Activated CD8-positive, alpha-beta memory T cell treated with anti-CD3 and anti-CD28 coated beads for 24 hours (primary cell): ENCODE measurements around the gene PDE5A.
"Not testable (repeated sequence)": the region's sequence is repeated elsewhere in the genome, so short reads cannot be mapped to it uniquely, and the experiment has no call there.

Source experiments
- DNase-seq: peaks from one replicate; pipeline ENCODE4 v3.0.0-alpha.2; 2020

PDE5A gene

GRCh38 chr4:119517361-119518229 lies 111.0 kb downstream of the PDE5A start:
- no peak for DNase-seq

- DNase-seq, result no peak
Measured at GRCh38 chr4:119512398-119512797, 116.2 kb downstream of the PDE5A start.

GRCh38 chr4:119510395-119511149 lies 118.0 kb downstream of the PDE5A start:
- DNase-seq, result no peak

- DNase-seq, result no peak
Measured at GRCh38 chr4:119508281-119508680, 120.3 kb downstream of the PDE5A start.

- DNase-seq, result no peak
Measured at GRCh38 chr4:119506806-119507205, 121.8 kb downstream of the PDE5A start.

GRCh38 chr4:119504616-119505015 lies 124.0 kb downstream of the PDE5A start:
- DNase-seq, result no peak

- no peak for DNase-seq
Measured at GRCh38 chr4:119501740-119502139, 126.9 kb downstream of the PDE5A start.

- DNase-seq, result no peak
Measured at GRCh38 chr4:119498527-119498926, 130.1 kb downstream of the PDE5A start.

GRCh38 chr4:119493886-119494285 lies 134.7 kb downstream of the PDE5A start:
- DNase-seq, result no peak

- DNase-seq, result no peak
Measured at GRCh38 chr4:119493419-119493818, 135.2 kb downstream of the PDE5A start.

- no peak for DNase-seq
Measured at GRCh38 chr4:119490335-119490734, 138.3 kb downstream of the PDE5A start.

- no peak for DNase-seq
Measured at GRCh38 chr4:119489305-119489704, 139.3 kb downstream of the PDE5A start.

- DNase-seq, result no peak
Measured at GRCh38 chr4:119480331-119480730, 148.3 kb downstream of the PDE5A start.

GRCh38 chr4:119479835-119480234 lies 148.8 kb downstream of the PDE5A start:
- DNase-seq, result no peak

GRCh38 chr4:119479180-119479808 lies 149.3 kb downstream of the PDE5A start:
- no peak for DNase-seq

- no peak for DNase-seq
Measured at GRCh38 chr4:119478446-119479179, 150.0 kb downstream of the PDE5A start.

- DNase-seq, result no peak
Measured at GRCh38 chr4:119477412-119478053, 151.1 kb downstream of the PDE5A start.

GRCh38 chr4:119471259-119471658 lies 157.3 kb downstream of the PDE5A start:
- DNase-seq, result no peak

- DNase-seq, result not testable (repeated sequence)
Measured at GRCh38 chr4:119470737-119471063, 157.9 kb downstream of the PDE5A start.

- DNase-seq, result not testable (repeated sequence)
Measured at GRCh38 chr4:119470021-119470736, 158.4 kb downstream of the PDE5A start.

GRCh38 chr4:119469039-119469438 lies 159.6 kb downstream of the PDE5A start:
- DNase-seq, result not testable (repeated sequence)

- not testable (repeated sequence) for DNase-seq
Measured at GRCh38 chr4:119462733-119463132, 165.9 kb downstream of the PDE5A start.
